Measurements from ENCODE around the gene MAGED1.

Gene MAGED1, protein sequence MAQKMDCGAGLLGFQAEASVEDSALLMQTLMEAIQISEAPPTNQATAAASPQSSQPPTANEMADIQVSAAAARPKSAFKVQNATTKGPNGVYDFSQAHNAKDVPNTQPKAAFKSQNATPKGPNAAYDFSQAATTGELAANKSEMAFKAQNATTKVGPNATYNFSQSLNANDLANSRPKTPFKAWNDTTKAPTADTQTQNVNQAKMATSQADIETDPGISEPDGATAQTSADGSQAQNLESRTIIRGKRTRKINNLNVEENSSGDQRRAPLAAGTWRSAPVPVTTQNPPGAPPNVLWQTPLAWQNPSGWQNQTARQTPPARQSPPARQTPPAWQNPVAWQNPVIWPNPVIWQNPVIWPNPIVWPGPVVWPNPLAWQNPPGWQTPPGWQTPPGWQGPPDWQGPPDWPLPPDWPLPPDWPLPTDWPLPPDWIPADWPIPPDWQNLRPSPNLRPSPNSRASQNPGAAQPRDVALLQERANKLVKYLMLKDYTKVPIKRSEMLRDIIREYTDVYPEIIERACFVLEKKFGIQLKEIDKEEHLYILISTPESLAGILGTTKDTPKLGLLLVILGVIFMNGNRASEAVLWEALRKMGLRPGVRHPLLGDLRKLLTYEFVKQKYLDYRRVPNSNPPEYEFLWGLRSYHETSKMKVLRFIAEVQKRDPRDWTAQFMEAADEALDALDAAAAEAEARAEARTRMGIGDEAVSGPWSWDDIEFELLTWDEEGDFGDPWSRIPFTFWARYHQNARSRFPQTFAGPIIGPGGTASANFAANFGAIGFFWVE

DNA sequence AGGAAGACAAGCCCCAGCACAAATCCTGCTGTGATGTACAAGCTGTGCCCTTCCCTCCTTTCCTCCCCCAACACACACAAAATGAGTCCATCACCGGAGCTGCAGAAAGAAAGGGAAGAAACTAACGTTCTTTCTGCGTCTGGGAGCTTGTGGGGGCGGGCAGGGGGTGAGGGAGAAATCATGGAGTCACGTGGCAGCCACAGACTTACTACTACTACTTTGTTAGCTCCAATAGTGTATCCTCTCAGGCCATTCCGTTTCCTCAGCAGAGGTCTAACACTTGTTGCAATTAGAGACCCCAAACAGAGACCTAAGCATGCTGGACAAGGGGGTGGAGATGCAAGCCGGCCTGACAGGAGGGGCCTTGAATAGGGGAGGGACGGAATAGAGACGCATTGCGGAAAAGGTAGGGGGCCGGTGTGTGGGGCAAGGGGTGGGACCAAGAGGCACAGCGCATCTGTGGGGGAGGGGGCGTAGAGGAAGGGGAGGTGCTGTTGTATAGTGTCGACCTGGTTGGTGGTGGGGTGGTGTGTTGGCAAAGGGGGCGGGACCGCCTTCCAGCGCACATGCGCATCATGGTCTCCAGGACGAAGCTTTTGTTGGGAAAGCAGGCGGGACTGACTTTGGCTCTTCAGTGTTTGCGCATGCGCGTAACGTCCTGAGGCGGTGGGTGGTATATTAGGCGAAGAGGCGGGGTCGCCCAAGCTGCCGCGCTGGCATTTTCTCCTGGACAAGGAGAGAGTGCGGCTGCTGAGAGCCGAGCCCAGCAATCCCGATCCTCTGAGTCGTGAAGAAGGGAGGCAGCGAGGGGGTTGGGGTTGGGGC, at the start of gene MAGED1:
MAGED1 (plus strand) TSS at position 703 of the 825 bp plus-strand sequence. CDS start 682 bp downstream, outside the sequence.
- peak; percentile 80 for FAIRE-seq

DNA sequence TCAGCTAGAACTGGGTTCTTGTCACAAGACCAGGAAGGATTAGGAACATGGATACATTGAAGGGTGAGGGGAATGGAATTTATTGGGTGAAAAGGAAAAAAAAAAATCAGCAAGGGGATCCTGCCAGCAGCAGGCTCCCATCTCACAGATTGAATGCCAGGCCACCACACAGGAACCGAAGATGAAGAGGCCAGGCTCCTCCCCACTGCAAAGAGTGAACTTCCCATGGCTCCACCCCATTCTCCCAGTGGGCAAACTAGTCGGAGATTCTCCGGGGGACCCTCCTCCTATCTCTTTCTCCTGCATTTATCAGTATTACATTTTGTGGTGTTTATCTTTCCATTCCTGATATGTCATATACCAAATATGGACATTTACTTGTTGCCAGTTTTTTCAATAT, 46.0 kb upstream of the MAGED1 start:
- no peak for FAIRE-seq

GRCh38 chrX:51851507-51852085, 41.8 kb upstream of the MAGED1 start:
- no peak for FAIRE-seq

DNA sequence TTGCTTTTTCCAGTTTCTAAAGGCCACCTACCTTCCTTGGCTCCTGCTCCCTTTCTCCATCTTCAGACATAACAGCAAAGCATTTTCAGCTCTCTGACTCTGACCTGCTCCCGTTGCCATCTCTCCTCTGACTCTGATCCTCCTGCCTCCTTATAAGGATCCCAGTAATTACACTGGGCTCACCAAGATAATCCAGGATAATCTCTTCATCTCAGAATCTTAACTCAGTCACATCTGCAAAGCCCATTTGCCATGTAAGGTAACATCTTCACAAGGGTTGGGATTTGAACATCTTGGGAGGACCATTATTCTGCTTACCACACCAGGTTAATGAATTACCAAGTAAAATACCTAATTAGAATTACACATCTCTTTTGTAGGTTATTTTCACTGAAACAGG, 41.3 kb upstream of the MAGED1 start:
- FAIRE-seq, result no peak

DNA sequence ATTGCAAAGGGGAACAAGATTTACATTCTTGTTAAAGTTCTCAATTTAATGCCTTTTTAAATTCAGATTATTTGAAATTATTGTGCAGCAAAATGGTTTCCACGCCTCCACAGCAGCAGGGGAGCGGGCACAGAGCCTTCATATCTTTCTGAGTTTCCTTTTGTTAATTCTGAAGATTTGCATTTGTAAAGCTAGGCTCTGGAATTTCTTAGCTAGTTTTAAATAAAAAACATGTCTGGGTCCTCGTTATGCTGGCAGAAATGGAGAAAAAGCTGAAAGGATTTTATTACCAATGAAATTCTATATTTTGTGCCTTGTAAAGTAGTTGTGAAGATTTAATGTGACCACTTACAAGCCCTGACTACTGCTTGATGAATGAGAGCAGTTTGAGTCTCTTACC, 40.8 kb upstream of the MAGED1 start:
- FAIRE-seq, result no peak

DNA sequence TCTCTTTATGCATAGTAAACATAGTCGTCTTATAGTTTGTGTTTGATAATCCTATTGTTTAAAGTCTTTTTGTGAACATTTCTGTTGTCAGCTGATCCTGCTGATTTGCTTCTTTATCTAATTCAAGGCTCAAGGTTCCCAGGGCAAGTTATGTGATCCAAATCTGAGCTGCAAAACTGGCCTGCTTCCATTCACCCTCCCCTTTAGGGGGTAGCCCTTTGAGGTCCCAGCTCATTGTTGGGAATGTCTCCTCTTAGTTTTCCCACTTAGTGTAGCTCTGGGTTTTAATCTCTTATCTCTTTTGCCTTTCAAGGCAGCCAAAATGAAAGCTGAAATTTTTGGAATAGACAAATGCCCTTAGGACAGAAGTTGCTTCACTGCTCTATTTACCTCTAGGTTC, 40.2 kb upstream of the MAGED1 start:
- FAIRE-seq, result no peak

GRCh38 chrX:51855698-51856097, 37.7 kb upstream of the MAGED1 start:
- FAIRE-seq, result no peak

- FAIRE-seq, result no peak
Measured at GRCh38 chrX:51857159-51857733, 36.2 kb upstream of the MAGED1 start.

DNA sequence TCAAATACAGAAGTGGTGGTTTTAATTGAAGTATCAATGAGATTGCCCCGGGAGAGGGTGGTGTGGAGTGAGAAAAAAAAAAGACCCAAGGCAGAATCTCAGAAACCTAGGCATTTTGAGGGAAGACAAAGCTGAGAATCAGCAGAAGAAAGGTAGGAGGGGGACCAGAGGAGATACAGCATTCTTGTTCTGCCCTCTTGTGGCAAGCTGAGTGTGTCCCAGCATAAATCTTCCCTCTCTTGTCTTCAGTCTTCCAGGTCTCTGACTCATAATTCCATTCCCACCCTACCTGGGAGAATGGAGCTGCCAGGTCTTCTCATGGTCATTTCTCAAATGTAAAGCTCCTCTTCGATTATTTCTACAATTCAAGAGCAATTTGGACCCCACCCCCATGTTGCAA, 32.7 kb upstream of the MAGED1 start:
- no peak for FAIRE-seq

GRCh38 chrX:51862920-51863319, 30.5 kb upstream of the MAGED1 start:
- no peak for FAIRE-seq

- no peak for FAIRE-seq
Measured at GRCh38 chrX:51866210-51866609, 27.2 kb upstream of the MAGED1 start.

- FAIRE-seq, result no peak
Measured at GRCh38 chrX:51867626-51868025, 25.8 kb upstream of the MAGED1 start.

GRCh38 chrX:51870354-51870753, 23.1 kb upstream of the MAGED1 start:
- no peak for FAIRE-seq

DNA sequence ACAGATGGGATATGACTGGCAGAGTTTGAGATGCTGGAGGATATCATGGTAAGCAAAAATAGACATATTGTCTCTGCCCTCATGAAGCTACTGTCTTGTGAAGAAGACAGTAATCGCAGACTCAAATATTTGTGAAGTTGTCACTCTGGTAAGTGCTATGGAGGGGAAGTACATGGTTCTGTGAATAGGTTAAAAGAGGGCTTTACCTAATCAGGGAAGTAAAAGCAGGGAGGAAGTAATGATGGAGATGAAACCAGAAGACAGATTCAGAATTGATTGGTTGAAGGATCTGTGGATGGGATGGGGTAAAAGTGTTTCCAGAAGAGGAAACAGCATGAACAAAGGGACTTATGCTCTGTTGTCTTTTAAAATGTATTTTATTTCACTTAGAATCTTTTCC, 19.3 kb upstream of the MAGED1 start:
- FAIRE-seq, result no peak

DNA sequence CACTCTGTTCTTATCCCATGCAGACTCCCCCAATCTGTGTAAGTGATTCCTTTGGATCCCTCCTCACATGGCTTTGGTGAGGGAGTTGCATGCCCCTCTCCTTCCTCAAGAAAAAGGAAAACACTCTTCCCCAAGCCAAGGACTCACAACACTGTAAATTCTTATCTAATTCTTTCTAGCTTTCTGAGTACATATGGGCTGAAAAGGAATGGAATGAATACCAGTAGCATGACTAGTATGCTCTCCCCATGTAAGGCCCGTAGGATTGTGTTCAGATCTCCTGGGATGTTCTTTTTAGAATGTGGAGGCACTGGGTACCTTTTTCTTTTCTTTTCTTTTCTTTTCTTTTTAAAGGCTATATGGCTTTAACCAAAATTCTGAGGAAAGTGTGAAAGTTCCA, 17.0 kb upstream of the MAGED1 start:
- no peak for FAIRE-seq

DNA sequence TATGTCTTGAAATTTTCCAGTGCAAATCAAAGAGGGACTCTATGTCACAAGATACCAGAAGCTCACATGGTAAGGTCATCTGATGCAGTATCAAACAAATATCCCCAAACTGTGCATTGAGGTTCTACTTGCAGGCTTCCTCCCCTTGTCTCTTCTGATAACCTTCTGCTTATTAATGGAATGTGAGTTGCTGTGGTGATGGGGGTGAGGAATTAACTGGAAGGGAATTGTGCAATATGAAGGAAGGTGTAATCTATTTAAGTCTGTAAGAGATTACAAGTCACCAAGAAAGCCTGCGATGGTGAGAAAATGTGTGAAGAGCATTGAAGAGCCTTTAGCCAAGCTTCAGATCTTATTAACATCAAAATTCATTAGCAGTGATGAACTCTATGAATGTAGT, 15.4 kb upstream of the MAGED1 start:
- FAIRE-seq, result no peak

- FAIRE-seq, result no peak
Measured at GRCh38 chrX:51889851-51890250, 3.6 kb upstream of the MAGED1 start.

DNA sequence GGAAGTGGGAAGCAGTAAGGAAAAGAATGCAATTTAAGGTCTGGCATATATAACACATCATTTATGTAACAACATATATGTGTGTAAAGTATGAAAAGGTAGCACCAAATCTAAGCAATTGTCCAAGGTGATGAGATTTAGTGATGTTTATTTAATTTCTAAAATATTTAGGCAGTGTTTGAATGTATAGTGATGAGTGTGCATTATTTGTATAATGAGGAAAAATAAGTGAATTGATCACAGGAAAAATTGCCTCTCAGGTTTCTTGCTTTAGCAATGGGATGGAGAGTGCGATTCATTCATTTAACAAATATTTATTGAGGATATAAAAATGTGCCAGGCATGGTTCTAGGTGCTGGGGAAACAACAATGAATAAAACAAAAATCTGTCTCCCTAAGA, 2.2 kb upstream of the MAGED1 start:
- no peak for FAIRE-seq

DNA sequence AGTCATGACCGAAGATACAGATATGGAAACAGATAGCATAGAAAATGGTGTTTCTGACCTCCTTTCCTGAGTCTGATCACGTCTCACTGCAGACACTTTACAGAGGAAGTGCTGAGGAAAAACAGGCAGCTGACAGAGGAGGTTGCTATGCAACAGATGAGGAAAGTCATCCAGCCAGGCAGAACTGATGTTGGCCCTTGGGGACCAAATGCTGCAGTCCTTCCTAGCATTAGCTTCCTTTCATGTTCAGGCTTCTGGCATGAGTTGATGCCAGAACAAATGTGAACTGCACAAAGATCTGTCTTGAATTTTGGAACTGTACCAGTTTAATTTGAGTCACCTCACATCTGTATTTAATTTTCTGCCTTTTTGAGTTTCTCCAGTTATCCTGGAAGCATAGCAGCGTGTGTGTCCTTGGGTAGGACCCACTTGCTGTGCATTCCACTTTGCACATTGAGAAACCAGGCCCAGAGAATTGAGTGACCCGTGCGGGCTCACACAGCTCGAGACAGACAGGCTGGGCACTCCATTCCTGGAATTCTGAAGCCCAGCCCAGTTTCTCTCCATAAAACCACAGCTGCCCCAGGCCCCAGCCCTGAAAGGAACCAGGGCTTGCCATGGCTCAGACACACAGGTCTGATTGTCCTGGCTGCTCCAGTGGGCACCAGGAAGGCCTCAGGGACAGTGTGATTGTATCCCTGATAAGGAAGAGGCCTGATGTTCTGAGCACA, 1.4 kb upstream of the MAGED1 start:
- no peak for FAIRE-seq

GRCh38 chrX:51893931-51894696, 691 bp downstream of the MAGED1 start:
- no peak for FAIRE-seq

DNA sequence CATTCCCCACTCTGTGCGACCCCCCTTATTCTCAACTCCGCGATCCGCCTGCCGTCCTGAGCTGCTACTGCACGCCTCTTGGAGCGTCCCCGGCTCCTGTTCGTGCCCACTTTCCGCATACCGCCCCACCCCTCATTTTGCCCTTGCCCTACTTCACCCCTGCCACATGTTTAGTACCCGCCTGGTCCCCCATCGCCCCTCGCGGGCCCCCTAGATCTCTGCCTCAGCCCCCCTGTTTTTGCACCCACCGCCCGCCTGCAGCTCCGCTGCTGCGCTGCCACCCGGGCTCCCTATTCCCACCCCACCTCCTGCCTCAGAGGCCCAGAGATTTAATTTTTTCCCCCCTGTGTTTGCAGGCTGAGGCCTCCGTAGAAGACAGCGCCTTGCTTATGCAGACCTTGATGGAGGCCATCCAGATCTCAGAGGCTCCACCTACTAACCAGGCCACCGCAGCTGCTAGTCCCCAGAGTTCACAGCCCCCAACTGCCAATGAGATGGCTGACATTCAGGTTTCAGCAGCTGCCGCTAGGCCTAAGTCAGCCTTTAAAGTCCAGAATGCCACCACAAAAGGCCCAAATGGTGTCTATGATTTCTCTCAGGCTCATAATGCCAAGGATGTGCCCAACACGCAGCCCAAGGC, 1.4 kb downstream of the MAGED1 start:
- FAIRE-seq, result no peak

All from A204.1 (cell line).